Thyroid gland (tissue), 4 donors: ENCODE data around the gene FBXO11.

Source experiments
- POLR2A ChIP-seq, 2 donors: fragments of 450-650 bp; IDR thresholded peaks; one replicate each; pipeline ENCODE4 v1.6.1; 2017; ENCODE audit warnings: antibody characterized with exemption in 2 of 2, mild to moderate bottlenecking in 2 of 2, moderate library complexity in 1 of 2
- TF ChIP-seq, protein P1 (sequence below), 6 experiments: fragments of 200-600 bp in 3 of 6; fragments of 450-650 bp in 3 of 6; sonication (generic) in 3 of 6; IDR thresholded peaks; one replicate each; pipeline ENCODE4 v1.5.1; 2016 to 2019; ENCODE audit warnings: antibody characterized with exemption in 6 of 6, mild to moderate bottlenecking in 2 of 6, inconsistent platforms in 1 of 6, moderate library complexity in 1 of 6

- TF ChIP-seq POLR2A (IDR thresholded peaks at IDR 0.05), result no peak
- TF ChIP-seq, protein P1, sequence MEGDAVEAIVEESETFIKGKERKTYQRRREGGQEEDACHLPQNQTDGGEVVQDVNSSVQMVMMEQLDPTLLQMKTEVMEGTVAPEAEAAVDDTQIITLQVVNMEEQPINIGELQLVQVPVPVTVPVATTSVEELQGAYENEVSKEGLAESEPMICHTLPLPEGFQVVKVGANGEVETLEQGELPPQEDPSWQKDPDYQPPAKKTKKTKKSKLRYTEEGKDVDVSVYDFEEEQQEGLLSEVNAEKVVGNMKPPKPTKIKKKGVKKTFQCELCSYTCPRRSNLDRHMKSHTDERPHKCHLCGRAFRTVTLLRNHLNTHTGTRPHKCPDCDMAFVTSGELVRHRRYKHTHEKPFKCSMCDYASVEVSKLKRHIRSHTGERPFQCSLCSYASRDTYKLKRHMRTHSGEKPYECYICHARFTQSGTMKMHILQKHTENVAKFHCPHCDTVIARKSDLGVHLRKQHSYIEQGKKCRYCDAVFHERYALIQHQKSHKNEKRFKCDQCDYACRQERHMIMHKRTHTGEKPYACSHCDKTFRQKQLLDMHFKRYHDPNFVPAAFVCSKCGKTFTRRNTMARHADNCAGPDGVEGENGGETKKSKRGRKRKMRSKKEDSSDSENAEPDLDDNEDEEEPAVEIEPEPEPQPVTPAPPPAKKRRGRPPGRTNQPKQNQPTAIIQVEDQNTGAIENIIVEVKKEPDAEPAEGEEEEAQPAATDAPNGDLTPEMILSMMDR (IDR thresholded peaks at IDR 0.05), result no peak
These were observed 67.6 kb downstream of the FBXO11 start for GRCh38 chr2:47838686-47839085.
